Stimulated activated CD4-positive, alpha-beta T cell treated with anti-CD3 and anti-CD28 coated beads, Interleukin-1b, Interleukin-23, amount 100 ng/mL, for 1 hour (primary cell): ENCODE results near the gene ZBTB32.

Source experiments
- DNase-seq, 2 donors: peaks; one replicate each; pipeline ENCODE4 v3.0.0-alpha.2; 2020; ENCODE audit warnings: low read depth in 2 of 2

Gene ZBTB32

GRCh38 chr19:35736913-35737886 is 32.8 kb downstream of the ZBTB32 start:
- DNase-seq, result no peak

GRCh38 chr19:35738021-35738886 is 33.9 kb downstream of the ZBTB32 start:
- no peak for DNase-seq

DNA sequence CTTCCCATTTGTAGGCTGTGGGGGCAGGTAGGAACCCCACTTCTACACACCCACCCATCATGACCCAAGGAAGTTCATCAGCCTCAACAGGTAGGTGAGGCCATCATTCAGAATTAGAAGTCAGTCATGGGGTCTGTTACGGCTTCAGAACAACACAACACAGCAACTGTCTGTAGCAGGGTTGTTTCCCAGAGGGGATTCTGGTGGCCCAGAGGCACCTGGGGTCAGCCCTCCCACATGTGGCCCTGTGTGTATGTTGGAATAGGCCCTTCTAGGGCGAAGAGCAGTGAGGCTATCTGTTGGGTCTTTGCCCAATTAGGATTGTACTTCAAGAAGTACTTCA is 34.5 kb downstream of the ZBTB32 start:
- DNase-seq, result no peak

- no peak for DNase-seq
Measured at GRCh38 chr19:35739275-35740107, 35.1 kb downstream of the ZBTB32 start.

GRCh38 chr19:35740108-35740422 is 35.7 kb downstream of the ZBTB32 start:
- no peak for DNase-seq

DNA sequence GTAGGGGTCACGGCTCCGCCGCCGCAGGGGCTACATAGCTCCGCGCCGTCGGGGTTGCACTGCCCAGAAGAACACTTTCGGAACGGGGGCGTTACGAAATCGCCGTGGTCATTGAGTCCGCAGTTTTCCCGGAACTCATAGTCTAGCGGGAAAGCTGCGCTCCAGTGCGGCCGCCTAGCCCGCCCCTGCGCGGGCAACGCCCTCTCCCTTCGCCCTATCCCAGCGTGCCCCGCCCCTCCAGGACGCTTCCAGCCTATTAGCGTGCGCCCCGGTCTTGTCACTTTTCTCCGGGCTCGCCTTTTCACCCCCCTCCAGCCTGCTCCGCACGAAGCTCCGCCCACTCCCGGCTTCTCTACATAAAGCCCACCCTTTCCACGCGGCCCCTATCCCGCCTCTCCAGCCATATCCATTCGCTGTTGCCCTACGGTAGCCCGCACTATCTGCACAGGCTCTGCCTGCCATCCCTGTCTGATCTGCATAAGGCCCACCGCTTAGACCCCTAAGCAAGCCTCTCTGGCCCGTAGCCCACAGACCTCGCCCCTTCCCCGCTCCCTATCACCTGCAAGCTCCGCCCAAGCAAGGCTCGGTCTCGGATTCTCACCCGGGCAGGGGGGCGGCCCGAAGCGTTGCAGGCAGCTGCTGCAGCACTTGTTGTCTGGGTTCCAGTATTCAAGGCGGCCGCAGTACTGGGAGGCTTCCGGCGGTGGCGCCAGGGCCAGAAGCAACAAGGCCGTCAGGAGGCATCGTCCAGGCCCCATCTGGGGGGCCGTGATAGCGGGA is 36.3 kb downstream of the ZBTB32 start:
- peak; percentile 80 to 86 for DNase-seq

DNA sequence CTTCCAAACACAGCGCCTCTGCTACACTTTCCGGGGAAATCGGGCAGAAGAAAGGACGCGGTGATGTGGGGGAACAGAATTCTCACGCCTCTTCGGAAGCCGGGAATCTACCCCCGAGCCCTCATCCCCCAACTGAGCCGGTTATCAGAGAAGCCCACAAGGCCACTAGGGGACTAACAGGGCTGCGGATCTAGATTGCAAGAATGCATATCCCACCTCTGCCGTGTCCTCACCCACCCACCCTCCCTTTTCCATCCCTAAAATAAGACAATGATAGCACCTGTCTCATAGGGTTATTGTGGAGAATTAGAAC is 36.8 kb downstream of the ZBTB32 start:
- DNase-seq, result no peak

- peak in 1 of 2 donors; percentile 41 for DNase-seq
Measured at GRCh38 chr19:35742121-35742724, 37.9 kb downstream of the ZBTB32 start, which contains the start of gene IGFLR1. TSS of gene IGFLR1 (minus strand) at chr19:35742452. CDS start at chr19:35741180, 1,272 bp downstream.

DNA sequence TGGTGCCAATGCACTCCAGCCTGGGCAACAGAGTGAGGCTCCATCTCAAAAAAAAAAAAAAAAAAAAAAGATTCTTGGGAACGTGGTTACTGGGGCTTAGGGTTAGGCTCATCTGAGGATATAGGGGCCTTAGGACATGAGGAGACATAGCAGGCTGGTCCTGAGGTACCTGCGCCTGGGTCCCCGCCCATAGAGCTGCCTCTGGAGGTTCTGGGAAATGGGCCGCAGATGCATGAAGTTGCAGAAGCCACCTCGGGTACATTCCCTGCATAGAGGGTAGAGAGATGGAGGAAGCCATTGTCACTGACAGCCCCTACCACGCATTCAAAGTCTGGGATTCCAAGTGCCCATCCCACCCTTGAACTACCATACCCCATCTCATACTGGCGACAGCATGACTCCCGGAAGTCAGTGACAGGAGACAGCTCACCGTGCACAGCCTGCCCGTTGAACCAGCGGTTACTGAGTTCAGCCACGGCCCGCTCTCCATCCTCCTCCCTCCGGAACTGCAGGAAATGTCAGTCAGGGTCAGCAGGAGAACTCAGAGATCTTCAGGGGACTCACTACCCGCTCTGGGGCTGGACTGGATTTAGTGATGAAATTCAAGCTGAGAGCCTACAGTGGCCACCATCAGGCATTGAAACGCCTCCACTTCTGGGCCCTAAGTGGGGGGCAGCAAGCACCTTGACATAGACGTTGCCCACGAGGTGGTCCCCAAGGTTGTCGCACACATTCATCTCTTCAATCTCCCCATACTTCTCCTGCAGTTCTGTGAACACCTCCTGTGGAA is 39.5 kb downstream of the ZBTB32 start:
- DNase-seq, result no peak

- peak; percentile 79 to 83 for DNase-seq
Measured at GRCh38 chr19:35744430-35745327, 40.3 kb downstream of the ZBTB32 start.

DNA sequence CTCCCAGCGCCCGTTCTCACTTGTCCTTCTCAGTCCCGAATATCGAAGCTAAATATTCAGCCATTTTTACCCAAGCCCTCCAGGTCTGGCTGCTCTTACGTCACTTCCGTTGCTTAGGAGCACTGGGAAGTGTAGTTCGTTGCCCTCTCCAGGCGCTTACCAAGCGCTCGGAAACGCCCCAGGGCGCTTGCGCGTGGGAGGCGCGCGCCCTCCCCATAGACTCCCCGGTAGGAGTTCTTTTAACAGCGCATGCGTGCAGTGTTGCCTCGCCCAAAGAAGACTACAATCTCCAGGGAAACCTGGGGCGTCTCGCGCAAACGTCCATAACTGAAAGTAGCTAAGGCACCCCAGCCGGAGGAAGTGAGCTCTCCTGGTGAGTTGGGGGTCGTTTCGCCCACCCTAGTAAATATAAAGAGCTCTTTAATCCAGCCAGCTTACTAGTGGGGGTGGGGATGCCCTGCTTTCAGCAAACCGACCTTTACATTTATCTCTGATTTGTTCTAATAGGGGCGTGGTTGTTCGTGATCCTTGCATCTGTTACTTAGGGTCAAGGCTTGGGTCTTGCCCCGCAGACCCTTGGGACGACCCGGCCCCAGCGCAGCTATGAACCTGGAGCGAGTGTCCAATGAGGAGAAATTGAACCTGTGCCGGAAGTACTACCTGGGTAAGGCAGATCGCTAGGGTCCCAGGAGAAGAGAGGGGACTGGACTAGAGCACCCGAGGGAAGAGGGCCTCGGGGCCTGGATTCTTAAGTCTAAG is 41.1 kb downstream of the ZBTB32 start, which contains the start of the genes PSENEN and U2AF1L4:
Gene PSENEN, plus strand, starts transcription at position 324 of the 759 bp plus-strand sequence. Its CDS starts 280 bp downstream, at position 604.
Gene U2AF1L4, minus strand, starts transcription at position 91 of the 759 bp plus-strand sequence. Its CDS starts 27 bp downstream, at position 64.
- DNase-seq, result peak; percentile 78 to 96

DNA sequence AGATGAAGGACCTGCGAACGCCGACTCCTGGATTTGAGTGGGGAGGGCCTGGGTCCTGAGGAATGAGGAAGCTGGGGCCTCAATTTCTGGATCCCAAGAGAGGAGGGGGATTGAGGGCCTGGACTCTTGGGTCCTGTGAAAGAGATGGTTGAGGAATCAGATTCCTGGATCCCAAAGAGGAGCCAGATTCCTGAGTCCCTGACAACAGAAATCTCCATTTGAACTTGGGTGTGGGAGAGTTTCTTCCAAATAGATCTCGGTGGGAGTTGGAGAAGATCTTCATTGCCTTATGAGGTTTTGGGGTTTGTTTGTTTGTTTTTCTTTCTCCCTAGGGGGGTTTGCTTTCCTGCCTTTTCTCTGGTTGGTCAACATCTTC is 41.7 kb downstream of the ZBTB32 start:
- DNase-seq, result no peak

DNA sequence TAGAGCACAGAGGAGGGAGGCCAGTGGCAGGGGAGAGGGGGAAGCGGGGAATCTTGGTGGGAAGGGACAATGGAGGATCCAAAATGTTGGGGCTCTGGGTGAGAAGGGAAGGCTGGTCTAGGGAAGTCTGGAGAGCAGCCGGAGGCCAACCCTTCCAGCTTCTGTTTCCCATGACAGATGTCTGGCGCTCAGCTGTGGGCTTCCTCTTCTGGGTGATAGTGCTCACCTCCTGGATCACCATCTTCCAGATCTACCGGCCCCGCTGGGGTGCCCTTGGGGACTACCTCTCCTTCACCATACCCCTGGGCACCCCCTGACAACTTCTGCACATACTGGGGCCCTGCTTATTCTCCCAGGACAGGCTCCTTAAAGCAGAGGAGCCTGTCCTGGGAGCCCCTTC is 42.2 kb downstream of the ZBTB32 start:
- no peak for DNase-seq

DNA sequence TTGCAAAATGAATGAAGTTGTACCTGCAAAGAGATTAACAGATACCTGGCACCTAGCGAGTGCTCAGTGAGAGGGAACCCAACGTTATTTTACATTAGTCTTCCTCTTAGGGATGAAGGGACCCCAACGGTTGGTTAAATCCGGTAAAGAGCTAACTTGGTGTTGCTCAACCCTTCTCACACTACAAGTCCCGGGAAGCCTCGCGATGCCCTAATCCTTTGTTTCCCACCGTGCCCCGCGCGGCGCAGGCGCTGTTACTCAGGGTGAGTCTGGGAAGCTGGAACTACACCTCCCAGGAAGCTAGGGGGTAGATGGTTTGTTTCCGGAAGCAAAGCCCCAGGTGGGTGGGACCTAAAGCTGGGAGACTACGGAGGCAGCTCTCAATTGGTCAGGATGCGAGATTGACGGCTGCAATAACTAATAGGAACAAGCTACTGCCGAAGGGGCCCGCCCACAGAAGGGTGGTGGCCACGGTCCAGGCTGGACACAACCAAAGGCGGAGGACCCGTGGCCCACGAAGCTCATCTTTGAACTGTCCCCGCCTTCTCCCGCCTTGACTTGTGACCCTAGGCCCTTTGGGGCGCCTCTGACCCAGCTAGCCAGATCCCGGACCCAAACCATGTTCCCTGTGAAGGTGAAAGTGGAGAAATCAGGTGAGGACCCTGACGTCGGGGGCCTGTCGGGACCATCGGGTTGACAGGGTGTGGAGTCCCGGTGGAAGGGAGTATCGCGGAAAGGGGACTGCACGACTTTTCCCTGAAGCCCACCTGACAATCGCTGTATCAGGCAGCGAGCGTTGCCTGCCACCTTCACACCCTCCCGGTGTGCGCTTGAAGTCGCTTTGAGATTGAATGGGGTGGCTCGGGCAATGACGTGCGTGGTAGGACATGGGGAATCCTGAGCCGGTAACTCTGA is 44.0 kb downstream of the ZBTB32 start, which contains the start of gene LIN37:
Gene LIN37, plus strand, starts transcription at position 471 of the 915 bp plus-strand sequence. Its CDS starts 149 bp downstream, at position 620.
- peak; percentile 89 to 96 for DNase-seq

GRCh38 chr19:35750167-35750566 is 45.8 kb downstream of the ZBTB32 start:
- DNase-seq, result no peak
